Osteoblast (primary cell): ENCODE measurements around the gene FOXN3. TPM values are rescaled to one million over a fixed set of nuclear protein-coding genes. Genes with fewer than 3 reads are reported as not detected.

Source experiments
- DNase-seq: peaks from one replicate; pipeline ENCODE4 v3.0.0; 2011; ENCODE audit warnings: low spot score, mixed read lengths; ENCODE audit not compliant: insufficient read length; ENCODE audit errors: missing footprints
- H2AFZ ChIP-seq: 2 replicates; pipeline ENCODE4 v1.6.0; 2011; ENCODE audit warnings: mild to moderate bottlenecking, low read length
- H3K27ac ChIP-seq: 2 replicates; pipeline ENCODE4 v1.5.1; 2011; ENCODE audit warnings: mild to moderate bottlenecking, low read depth, low read length, moderate library complexity
- H3K27me3 ChIP-seq: 2 replicates; pipeline ENCODE4 v1.6.0; 2012; ENCODE audit warnings: mild to moderate bottlenecking, control low read depth, inconsistent platforms, low read length, moderate library complexity; ENCODE audit not compliant: insufficient read depth
- H3K36me3 ChIP-seq: 2 replicates; pipeline ENCODE4 v1.5.1; 2011; ENCODE audit warnings: mild to moderate bottlenecking, low read length, control low read depth, moderate library complexity; ENCODE audit not compliant: insufficient read depth
- H3K4me1 ChIP-seq: 2 replicates; pipeline ENCODE4 v1.5.1; 2011; ENCODE audit warnings: mild to moderate bottlenecking, low read length, control low read depth, moderate library complexity; ENCODE audit not compliant: insufficient read depth
- H3K4me2 ChIP-seq: 2 replicates; pipeline ENCODE4 v1.6.0; 2011; ENCODE audit warnings: mild to moderate bottlenecking, low read length; ENCODE audit not compliant: insufficient read depth
- H3K4me3 ChIP-seq: fragments of 200-600 bp; sonication (generic); 3 replicates; pipeline ENCODE4 v1.5.1; 2012; ENCODE audit warnings: mild to moderate bottlenecking, low read length, inconsistent platforms; ENCODE audit not compliant: insufficient read depth
- H3K79me2 ChIP-seq: 2 replicates; pipeline ENCODE4 v1.6.0; 2012; ENCODE audit warnings: mild to moderate bottlenecking, low read length, control low read depth, inconsistent platforms; ENCODE audit not compliant: insufficient read depth
- H3K9me3 ChIP-seq: 2 replicates; pipeline ENCODE4 v1.5.1; 2011; ENCODE audit warnings: low read depth, low read length, control low read depth
- H4K20me1 ChIP-seq: 2 replicates; pipeline ENCODE4 v1.6.0; 2012; ENCODE audit warnings: mild to moderate bottlenecking, low read length, control low read depth; ENCODE audit not compliant: insufficient read depth
- CTCF ChIP-seq: IDR thresholded peaks from 2 replicates; pipeline ENCODE4 v1.5.1; 2011; ENCODE audit warnings: mild to moderate bottlenecking, low read depth, low read length, moderate library complexity; ENCODE audit errors: extremely low read depth
- total RNA-seq: library from RNA; depleted of rRNA; stranded (reverse); fragments of >200 nt; gene quantifications from 2 replicates; pipeline ENCODE4 v1.2.3, GENCODE V29; 2012

The FOXN3 gene
- total RNA-seq, 1 donor = 49.9 TPM

- DNase-seq = no peak
- H3K79me2 ChIP-seq = no peaks in the 10 kb centered on the region
- peaks cover 5% of the 10 kb centered on the region for H4K20me1 ChIP-seq
- TF ChIP-seq CTCF = no peak
- no peak overlapping the region for H3K27ac ChIP-seq
- H2AFZ ChIP-seq = no peak overlapping the region
- H3K4me1 ChIP-seq = peaks cover 7% of the 10 kb centered on the region
- no peak overlapping the region for H3K4me2 ChIP-seq
- no peak overlapping the region for H3K4me3 ChIP-seq
- no peaks in the 10 kb centered on the region for H3K27me3 ChIP-seq
- no peaks in the 10 kb centered on the region for H3K9me3 ChIP-seq
- no peaks in the 10 kb centered on the region for H3K36me3 ChIP-seq
Measured at GRCh38 chr14:89356496-89356895, 60.5 kb downstream of the FOXN3 start.

DNA sequence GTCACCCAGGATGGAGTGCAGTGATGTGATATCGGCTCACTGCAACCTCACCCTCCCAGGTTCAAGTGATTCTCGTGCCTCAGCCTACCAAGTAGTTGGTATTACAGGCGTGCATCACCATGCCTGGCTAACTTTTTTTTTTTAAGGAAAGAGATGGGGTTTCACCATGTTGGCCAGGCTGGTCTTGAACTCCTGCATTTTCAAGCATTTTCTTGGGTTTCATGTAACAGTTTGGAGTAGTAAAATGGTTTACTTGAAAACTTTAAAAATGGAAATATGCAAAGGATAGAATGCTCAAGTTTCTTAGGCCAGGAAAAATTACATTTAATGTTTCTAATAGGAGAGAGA is 63.3 kb downstream of the FOXN3 start:
- no peak overlapping the region for H3K27ac ChIP-seq
- peaks cover 14% of the 10 kb centered on the region for H3K4me1 ChIP-seq
- H3K79me2 ChIP-seq = no peaks in the 10 kb centered on the region
- no peak overlapping the region for H2AFZ ChIP-seq
- DNase-seq = no peak
- no peak overlapping the region for H3K4me3 ChIP-seq
- H3K9me3 ChIP-seq = no peaks in the 10 kb centered on the region
- H3K4me2 ChIP-seq = no peak overlapping the region
- no peak for TF ChIP-seq CTCF
- H4K20me1 ChIP-seq = peaks cover 5% of the 10 kb centered on the region
- no peaks in the 10 kb centered on the region for H3K27me3 ChIP-seq
- H3K36me3 ChIP-seq = no peaks in the 10 kb centered on the region

DNA sequence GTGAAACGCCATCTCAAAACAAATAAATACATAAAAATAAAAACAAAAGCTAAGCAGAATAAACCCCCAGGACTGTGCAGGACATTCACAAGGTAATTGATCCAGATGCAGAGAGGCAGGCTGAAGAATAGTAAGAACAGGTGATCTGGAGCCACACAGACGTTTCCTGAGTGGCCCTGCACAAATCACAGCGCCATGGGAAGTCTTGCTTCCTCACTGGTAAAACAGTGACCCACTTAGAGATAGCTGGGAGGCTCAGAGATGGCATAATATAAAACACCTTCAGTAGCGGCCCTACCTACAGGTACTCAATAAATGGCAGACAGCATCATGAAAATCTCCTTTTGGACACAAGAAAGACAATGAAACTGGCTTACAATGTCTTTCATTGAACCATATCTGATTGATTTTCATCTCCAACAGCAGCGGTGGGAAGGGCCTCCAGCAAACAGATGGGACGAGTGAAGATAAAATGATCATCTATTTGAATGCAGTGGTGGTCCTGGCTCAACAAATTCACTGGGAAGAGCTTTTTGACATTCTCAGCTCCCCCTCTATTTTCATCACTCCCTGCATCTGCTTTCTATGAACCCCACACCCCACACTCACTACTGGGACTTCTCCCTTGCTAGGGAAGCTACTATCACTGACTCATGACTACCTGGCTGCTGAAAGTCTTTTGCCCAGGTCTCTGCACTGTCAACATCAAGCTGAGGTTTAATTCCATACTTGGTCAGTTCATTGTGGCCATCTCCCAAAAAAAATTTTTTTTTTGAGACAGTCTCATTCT is 63.9 kb downstream of the FOXN3 start:
- Histone ChIP-seq H3K4me1 (peaks cover 14% of the 10 kb centered on the region), H3K79me2 (no peaks in the 10 kb centered on the region), H3K27me3 (no peaks in the 10 kb centered on the region), H3K4me3 (no peak overlapping the region), H3K27ac (no peak overlapping the region), H3K9me3 (no peaks in the 10 kb centered on the region), H3K4me2 (no peak overlapping the region), H2AFZ (no peak overlapping the region), H3K36me3 (no peaks in the 10 kb centered on the region), H4K20me1 (peaks cover 5% of the 10 kb centered on the region)
- TF ChIP-seq CTCF = no peak
- DNase-seq = no peak

- no peaks in the 10 kb centered on the region for H3K27me3 ChIP-seq
- H3K9me3 ChIP-seq = no peaks in the 10 kb centered on the region
- H3K4me3 ChIP-seq = peak overlapping the region; percentile 35
- peaks cover 14% of the 10 kb centered on the region for H3K4me1 ChIP-seq
- H3K79me2 ChIP-seq = no peaks in the 10 kb centered on the region
- peaks cover 5% of the 10 kb centered on the region for H4K20me1 ChIP-seq
- H2AFZ ChIP-seq = peak overlapping the region; percentile 94
- H3K27ac ChIP-seq = peak overlapping the region; percentile 82
- DNase-seq = peak; percentile 67
- no peak for TF ChIP-seq CTCF
- no peaks in the 10 kb centered on the region for H3K36me3 ChIP-seq
- peak overlapping the region; percentile 54 for H3K4me2 ChIP-seq
Measured at GRCh38 chr14:89351516-89352404, 65.3 kb downstream of the FOXN3 start.
